A673 (cell line): ENCODE measurements around the gene EZH2.

ENCODE experiments used
- EZH2 ChIP-seq: fragments of 200-600 bp; sonication (generic); IDR thresholded peaks from 2 replicates; pipeline ENCODE4 v1.6.1; 2017; ENCODE audit warnings: borderline replicate concordance, low read depth, mild to moderate bottlenecking, mixed read lengths, antibody characterized with exemption, low read length; ENCODE audit not compliant: poor library complexity, severe bottlenecking
- TF ChIP-seq, protein P1 (sequence below): fragments of 300-800, 200-600 bp; sonication (generic); conservative IDR thresholded peaks from 2 replicates; pipeline ENCODE4 v1.5.1; 2017; ENCODE audit warnings: low read depth, mild to moderate bottlenecking, antibody characterized with exemption, low read length, moderate library complexity, mixed read lengths

DNA sequence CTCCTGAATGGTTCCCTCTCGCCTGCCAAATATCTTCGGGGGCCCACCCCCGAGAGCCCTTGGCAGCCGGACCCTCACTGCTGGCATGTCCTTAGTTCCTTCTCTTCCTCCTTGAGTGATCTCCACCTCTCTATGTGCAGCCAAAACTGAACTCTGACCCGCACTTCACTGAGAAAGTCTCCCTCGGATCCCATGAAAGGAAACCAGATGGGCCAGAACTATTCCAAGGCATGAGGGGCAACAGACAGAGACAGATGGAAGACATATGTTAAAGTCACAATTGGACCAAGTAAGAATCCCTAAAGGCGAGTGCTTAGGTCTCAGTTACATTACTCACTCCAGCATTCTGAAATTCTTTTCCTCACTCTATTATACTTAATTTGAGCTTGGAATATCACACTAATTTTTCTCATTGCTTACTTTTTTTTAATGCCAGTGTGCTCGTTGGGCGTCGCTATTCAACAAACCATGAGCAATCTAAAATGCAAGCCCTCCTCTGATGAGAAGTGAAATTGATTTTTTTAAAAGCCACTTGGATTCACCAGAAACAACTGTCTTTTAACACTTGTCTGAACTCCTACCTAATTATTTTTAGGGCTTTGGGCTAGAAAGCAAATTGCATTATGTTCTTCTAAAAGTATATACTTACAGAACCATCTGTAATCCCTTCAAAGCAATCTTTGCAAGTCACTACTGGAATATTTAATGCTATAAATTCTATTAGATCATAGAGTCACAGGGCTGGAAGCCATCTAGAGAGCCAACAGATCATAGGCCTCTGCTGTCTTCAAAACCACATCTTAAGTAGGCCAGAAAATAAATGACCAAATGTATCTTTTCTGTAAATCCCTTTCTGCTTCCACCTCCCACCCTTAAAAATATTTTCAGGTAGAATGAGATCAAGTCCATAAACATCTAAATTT is 43.3 kb upstream of the EZH2 start:
- TF ChIP-seq, protein P1, sequence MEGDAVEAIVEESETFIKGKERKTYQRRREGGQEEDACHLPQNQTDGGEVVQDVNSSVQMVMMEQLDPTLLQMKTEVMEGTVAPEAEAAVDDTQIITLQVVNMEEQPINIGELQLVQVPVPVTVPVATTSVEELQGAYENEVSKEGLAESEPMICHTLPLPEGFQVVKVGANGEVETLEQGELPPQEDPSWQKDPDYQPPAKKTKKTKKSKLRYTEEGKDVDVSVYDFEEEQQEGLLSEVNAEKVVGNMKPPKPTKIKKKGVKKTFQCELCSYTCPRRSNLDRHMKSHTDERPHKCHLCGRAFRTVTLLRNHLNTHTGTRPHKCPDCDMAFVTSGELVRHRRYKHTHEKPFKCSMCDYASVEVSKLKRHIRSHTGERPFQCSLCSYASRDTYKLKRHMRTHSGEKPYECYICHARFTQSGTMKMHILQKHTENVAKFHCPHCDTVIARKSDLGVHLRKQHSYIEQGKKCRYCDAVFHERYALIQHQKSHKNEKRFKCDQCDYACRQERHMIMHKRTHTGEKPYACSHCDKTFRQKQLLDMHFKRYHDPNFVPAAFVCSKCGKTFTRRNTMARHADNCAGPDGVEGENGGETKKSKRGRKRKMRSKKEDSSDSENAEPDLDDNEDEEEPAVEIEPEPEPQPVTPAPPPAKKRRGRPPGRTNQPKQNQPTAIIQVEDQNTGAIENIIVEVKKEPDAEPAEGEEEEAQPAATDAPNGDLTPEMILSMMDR = no peak
- no peak for TF ChIP-seq EZH2
